ENCODE measurements around the gene RPP30.
"Not testable (repeated sequence)": the region's sequence is repeated elsewhere in the genome, so short reads cannot be mapped to it uniquely, and the experiment has no call there.

Gene RPP30

GRCh38 chr10:90865401-90865800 lies 6.4 kb upstream of the RPP30 start:
- TF ChIP-seq CTCF (IDR thresholded peaks at IDR 0.05; ENCODE audit: insufficient read depth, low read depth, low read length, missing control alignments): peak; percentile 33
- no peak overlapping the region for H3K4me3 ChIP-seq (ENCODE audit: low read depth, low read length)
- DNase-seq (ENCODE audit: low read depth): peak; percentile 26

DNA sequence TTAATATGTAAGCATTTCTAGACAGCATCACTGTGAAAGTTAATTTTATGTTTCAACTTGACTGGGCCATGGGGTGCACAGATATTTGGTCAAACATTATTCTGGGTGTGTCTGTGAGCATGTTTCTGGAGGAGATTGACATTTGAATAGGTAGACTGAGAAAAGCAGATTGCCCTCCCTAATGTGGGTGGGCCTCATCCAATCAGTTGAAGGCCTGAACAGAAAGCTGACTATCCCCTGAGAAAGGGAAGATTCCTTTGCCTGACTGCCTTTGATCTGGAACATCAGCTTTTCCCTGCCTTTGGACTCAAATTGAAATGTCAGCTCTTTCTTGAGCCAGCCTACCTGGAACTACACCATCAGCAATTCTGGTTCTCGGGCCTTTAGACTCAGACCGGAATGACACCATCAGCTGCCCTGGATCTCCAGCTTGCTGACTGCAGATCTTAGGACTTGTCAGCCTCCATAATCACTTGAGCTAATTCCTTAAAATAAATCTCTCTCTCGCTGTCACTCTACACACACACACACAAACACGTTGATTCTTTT lies 5.7 kb upstream of the RPP30 start:
- H3K4me3 ChIP-seq (ENCODE audit: low read depth, low read length): no peak overlapping the region
- no peak for TF ChIP-seq CTCF (IDR thresholded peaks at IDR 0.05; ENCODE audit: insufficient read depth, low read depth, low read length, missing control alignments)
- DNase-seq (ENCODE audit: low read depth): no peak

DNA sequence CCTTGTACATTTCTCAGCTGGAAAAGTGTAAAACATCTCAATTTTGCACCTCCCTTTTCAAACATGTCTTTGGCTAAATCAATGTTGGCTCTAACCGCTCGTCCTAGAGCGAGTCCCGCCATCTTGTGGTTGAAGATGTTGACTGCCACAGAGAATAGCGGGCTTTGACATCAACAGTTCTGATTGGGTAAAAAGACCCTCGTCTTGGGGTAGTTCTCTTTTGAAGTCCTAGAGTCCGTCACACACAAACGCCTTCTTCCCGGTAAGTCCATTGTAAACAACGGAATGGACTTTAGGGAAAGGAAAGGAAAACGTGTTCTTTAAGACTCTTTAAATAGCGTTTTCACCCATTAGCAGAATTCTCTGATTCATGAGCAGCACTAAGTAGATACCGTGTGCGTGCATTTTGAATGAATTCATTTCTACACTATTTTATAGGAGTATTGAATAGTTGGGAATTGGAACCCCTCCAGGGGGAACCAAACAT lies 452 bp upstream of the RPP30 start:
- DNase-seq (ENCODE audit: low read depth): peak; percentile 74
- TF ChIP-seq CTCF (IDR thresholded peaks at IDR 0.05; ENCODE audit: insufficient read depth, low read depth, low read length, missing control alignments): peak; percentile 40
- H3K4me3 ChIP-seq (ENCODE audit: low read depth, low read length): peak overlapping the region; percentile 74

DNA sequence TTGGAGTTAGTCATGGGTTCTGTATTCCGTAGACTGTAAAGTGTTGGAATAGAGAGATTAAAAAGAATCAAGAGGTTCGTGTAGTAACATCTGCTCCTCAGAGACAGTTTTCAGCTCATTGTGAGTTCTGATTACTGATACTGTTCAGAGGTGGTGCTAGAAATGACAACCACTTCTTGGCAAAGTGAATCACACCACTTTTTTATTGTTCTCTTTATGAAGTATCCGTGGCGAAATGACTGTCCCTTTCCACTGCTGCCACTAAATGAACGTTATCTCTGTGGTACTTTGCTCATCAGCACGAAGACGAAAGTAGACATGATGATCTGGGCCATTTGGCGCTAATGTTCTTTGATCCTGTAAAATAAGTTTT lies 860 bp downstream of the RPP30 start:
- peak; percentile 27 for DNase-seq (ENCODE audit: low read depth)
- H3K4me3 ChIP-seq (ENCODE audit: low read depth, low read length): peak overlapping the region; percentile 74
- no peak for TF ChIP-seq CTCF (IDR thresholded peaks at IDR 0.05; ENCODE audit: insufficient read depth, low read depth, low read length, missing control alignments)

DNA sequence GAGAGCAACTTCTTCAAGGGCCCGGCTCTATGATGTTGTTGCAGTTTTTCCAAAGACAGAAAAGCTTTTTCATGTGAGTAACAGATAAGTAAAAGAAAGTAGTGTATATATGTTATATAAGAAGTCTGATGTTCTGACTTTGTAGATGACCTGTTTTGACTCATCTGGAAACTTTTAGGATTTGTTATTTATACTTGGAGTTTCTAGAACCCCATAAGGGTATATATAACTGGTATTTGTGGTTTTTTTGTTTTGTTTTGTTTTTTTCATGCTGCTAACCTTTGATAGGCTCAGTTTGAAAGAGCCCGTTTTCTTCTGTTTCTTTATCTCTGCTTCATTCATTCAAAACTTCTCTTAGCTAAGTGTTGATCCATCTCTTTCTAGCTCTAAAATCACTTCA lies 7.3 kb downstream of the RPP30 start:
- TF ChIP-seq CTCF (IDR thresholded peaks at IDR 0.05; ENCODE audit: insufficient read depth, low read depth, low read length, missing control alignments): no peak
- no peak for DNase-seq (ENCODE audit: low read depth)
- no peak overlapping the region for H3K4me3 ChIP-seq (ENCODE audit: low read depth, low read length)

DNA sequence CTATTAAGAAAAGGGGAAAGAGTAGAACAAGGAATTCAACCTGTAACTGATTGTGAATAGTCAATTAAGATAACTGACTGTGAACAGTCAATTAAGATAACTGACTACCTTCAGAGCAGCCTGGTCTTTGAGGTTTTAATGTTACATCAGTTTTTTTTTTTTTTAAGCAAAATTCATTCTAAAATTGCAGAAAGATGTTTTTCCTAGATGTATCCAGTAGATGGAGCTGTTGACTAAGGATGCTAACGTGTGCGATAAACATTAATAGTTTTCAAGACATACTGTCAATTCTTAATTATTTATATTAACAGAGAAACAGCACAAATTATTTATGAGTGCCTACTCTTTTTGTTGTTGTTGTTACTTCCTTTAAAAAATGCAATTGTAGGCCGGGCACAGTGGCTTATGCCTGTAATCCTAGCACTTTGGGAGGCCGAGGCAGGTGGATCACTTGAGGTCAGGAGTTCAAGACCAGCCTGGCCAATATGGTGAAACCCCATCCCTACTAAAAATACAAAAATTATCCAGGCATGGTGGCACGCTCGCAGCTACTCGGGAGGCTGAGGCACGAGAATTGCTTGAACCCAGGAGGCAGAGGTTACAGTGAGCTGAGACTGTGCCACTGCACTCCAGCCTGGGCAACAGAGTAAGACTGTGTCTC lies 8.4 kb downstream of the RPP30 start:
- peak; percentile 60 for TF ChIP-seq CTCF (IDR thresholded peaks at IDR 0.05; ENCODE audit: insufficient read depth, low read depth, low read length, missing control alignments)
- peak; percentile 54 for DNase-seq (ENCODE audit: low read depth)
- not testable (repeated sequence) for H3K4me3 ChIP-seq (ENCODE audit: low read depth, low read length)

- no peak for TF ChIP-seq CTCF (IDR thresholded peaks at IDR 0.05; ENCODE audit: insufficient read depth, low read depth, low read length, missing control alignments)
- DNase-seq (ENCODE audit: low read depth): no peak
- H3K4me3 ChIP-seq (ENCODE audit: low read depth, low read length): no peak overlapping the region
Measured at GRCh38 chr10:90884431-90884830, 12.7 kb downstream of the RPP30 start.
